ENCODE results near the gene PGAM2.
"Not testable (repeated sequence)": the region's sequence is repeated elsewhere in the genome, so short reads cannot be mapped to it uniquely, and the experiment has no call there.

Gene PGAM2

GRCh38 chr7:44046321-44047061 lies 18.9 kb downstream of the PGAM2 start:
- peak; percentile 53 for DNase-seq

DNA sequence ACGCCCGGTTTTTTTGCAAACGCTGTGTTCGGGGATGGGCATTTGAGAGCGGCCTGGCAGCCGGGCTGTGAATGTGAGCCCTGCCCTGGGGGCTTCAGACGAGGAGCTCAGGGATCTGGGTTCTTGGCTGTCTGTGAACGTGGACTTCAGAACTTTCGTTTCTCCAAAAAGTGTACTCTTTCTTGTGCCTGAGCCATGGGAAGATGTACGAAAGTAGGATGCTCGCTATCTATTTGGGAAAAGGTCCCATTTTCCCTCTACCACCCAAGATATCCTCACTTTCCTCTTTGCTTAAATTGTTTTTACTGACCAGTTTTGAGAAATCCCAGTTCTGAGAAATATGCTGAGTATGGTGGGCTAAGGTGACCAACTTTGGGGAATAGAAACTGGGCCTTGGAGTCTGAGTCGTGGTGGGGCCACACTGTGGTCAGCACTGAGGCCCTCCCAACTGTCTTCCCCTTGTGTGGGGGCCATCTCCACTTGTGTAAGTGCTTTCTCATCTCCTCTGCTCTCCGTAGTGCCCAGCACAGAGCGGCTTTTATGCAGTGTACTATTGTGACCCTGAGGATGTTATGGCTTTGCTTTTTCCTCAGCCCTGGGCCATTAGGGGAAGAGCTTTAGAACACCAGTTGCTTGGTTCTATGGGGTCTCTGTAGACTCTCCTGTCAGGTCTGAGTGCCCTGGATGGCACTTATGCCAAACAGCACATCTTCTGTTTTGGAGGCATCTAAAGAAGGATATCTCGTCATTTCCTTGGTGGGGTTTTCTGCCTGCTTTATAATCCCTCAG lies 19.9 kb downstream of the PGAM2 start:
- peak; percentile 18 for DNase-seq

- peak; percentile 82 for DNase-seq
Measured at GRCh38 chr7:44044315-44045225, 20.8 kb downstream of the PGAM2 start, which contains the start of gene DBNL. DBNL (plus strand) TSS chr7:44044702; CDS start chr7:44044738, 36 bp downstream.

GRCh38 chr7:44043902-44044301 lies 21.5 kb downstream of the PGAM2 start:
- DNase-seq: no peak

GRCh38 chr7:44042221-44042620 lies 23.1 kb downstream of the PGAM2 start:
- DNase-seq: no peak

- DNase-seq: peak; percentile 72
Measured at GRCh38 chr7:44040493-44040891, 24.9 kb downstream of the PGAM2 start.

DNA sequence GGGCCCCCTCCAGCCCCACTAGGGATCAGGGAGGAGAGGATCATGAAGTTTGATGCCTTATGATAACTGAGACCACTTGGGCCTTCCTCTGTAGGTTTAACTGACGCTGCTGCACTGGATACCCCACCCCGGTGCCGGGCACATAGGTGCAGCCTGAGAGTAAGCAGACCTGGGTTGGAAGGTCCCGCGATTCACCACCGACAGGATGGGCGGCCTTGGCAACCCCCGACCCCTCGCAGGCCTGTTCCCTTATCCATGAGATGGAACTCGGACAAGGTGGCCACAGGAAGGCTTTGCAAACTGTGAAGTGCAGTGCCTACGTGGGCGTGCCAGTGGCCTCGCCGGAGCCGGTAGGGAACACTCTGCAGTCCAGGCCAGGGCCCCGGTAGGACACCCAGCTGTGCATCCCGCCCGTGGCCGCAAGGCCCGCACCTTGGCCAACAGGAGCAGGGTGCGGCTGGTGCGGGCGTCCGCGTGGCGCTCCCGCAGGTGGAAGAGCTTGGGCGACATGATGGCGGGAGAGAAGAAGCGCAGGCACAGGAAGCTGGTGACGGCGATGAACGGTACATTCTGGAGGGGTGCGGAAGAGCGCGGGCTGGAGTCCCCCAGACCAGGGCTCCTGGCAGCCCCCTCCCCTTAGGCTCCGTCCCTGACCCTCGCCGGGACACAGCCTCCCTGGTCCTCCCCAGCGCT lies 25.4 kb downstream of the PGAM2 start:
- DNase-seq: not testable (repeated sequence)

GRCh38 chr7:44038961-44039558 lies 26.3 kb downstream of the PGAM2 start:
- DNase-seq: peak; percentile 81

DNA sequence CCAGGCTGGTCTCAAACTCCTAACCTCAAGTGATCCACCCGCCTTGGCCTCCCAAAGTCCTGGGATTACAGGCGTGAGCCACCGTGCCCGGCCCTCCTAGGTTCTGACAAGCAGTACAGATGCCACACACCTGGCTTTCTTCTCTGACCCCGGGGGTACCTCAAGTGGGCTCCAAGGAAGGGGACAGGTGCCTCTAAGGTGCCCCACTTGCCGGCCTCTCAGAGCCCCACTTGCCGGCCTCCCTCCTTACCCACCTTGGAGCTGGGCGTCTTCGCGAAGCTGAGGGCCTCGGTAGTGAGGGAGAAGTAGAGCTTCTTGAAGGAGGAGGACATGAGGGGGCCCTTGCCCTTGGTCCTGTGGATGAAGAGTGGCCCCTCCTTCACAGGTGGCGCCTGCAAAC lies 26.8 kb downstream of the PGAM2 start:
- not testable (repeated sequence) for DNase-seq

- DNase-seq: not testable (repeated sequence)
Measured at GRCh38 chr7:44037951-44038350, 27.4 kb downstream of the PGAM2 start.

- DNase-seq: peak; percentile 27
Measured at GRCh38 chr7:44036364-44036763, 29.0 kb downstream of the PGAM2 start.

DNA sequence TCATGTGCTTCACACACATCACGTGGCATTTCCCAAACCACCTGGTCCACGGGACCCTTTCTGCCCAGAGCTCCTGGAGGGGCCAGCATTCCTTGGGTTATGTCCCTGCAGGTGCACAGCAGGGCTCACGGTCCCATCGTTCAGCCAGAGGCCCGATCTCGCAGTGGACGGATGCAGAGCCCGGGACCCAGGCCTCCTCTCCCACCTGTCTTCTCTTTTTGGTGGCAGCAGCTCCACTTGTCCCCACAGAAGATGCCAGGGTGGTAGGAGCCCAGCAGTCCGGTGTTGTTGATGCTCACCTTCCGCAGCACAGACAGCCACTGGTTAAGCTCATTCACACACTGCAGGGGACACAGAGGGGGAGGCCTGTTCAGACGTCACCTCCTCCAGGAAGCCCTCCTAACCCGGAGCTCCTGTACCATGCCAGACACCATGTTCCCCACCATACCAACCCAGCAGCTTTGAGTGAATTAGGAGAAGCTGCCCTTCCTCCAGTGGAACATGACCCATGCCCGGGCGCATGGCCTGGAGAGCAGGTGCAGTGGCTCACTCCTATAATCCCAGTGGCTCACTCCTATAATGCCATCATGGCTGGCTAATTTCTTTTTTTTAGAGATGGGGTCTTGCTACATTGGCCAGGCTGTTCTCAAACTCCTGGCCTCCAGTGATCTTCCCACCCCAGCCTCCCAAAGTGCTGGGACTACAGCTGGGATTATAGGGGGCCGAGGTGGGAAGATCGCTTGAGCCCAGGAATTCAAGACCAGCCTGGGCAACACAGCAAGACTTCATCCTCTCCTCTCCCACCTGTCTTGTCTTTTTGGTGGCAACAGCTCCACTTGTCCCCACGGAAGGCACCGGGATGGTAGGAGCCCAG lies 31.2 kb downstream of the PGAM2 start:
- not testable (repeated sequence) for DNase-seq

- not testable (repeated sequence) for DNase-seq
Measured at GRCh38 chr7:44032031-44032430, 33.3 kb downstream of the PGAM2 start.

GRCh38 chr7:44031319-44031718 lies 34.0 kb downstream of the PGAM2 start:
- DNase-seq: not testable (repeated sequence)

DNA sequence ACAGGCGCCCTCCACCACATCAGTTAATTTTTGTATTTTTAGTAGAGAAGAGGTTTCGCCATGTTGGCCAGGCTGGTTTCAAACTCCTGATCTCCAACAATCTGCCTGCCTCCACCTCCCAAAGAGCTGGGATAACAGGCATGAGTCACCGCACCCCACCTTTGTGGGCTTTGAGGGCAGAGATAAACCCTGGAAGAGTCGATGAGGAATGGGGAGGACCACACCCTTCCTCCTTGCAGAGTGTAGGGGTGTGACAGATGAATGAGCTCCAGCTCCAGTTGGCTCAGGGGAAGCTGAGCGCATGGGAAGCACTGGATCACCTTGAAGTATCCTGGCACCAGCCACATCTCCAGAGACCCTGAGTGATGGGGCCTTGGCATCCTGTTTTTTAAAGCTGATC lies 35.3 kb downstream of the PGAM2 start:
- DNase-seq: not testable (repeated sequence)

- not testable (repeated sequence) for DNase-seq
Measured at GRCh38 chr7:44029433-44029832, 35.9 kb downstream of the PGAM2 start.

DNA sequence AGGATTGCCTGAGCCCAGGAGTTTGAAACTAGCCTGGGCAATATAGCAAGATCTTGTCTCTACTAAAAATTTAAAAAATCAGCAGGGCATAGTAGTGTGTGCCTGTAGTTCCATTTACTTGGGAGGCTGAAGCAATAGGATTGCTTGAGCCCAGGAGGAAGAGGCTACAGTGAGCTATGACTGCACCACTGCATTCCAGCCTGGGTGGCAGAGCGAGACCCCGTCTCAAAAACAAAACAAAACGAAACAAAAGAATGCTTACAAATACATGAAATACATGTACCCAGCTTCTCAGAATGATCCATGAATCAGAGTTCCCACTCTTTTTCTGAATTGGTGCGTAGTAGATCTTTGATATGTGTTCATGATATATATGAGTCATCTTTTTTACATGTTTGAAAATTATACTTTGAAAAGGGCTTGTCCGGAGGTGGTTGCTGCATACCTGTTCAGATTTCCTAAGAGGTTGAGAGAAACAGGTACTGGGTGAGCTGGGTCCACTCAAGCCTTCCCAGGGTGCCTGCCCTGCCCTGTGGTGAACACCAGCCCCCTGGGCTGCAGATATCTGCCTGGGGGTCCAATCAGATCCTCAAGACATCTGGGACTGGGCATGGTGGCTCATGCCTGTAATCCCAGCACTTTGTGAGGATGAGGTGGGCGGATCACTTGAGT lies 42.4 kb downstream of the PGAM2 start:
- not testable (repeated sequence) for DNase-seq

DNA sequence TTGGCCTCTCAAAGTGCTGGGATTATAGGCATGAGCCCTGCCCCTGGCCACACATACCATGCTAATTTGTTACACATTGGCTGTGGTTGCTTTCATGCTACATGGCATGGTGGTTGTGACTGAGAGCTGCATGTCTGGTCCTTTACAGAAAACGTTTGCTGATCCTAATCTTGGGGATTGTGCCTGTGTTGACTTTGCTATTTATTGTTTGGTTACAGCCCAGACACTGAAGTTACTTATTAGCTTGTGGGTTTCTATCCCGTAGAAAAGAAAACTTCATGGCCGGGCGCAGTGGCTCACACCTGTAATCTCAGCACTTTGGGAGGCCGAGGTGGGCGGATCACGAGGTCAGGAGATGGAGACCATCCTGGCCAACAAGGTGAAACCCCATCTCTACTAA lies 43.3 kb downstream of the PGAM2 start:
- DNase-seq: not testable (repeated sequence)

DNA sequence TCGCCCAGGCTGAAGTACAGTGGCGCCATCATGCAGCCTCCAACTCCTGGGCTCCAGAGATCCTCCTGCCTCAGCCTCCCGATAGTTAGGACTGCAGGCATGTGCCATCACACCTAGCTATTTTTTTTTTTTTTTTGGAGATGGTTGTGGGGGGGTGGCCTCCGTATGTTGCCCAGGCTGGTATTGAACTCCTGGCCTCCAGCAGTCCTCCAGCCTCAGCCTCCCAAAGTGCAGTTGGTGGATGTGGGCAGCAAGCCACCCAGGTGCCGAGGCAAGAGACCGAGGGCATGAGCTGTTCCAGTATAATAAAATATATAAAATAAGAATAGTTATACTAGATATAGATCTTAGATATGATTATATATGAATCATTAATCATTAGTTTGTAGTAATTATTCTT lies 45.5 kb downstream of the PGAM2 start:
- DNase-seq: not testable (repeated sequence)
